ENCODE data around the gene ADAP2.

The ADAP2 gene

DNA sequence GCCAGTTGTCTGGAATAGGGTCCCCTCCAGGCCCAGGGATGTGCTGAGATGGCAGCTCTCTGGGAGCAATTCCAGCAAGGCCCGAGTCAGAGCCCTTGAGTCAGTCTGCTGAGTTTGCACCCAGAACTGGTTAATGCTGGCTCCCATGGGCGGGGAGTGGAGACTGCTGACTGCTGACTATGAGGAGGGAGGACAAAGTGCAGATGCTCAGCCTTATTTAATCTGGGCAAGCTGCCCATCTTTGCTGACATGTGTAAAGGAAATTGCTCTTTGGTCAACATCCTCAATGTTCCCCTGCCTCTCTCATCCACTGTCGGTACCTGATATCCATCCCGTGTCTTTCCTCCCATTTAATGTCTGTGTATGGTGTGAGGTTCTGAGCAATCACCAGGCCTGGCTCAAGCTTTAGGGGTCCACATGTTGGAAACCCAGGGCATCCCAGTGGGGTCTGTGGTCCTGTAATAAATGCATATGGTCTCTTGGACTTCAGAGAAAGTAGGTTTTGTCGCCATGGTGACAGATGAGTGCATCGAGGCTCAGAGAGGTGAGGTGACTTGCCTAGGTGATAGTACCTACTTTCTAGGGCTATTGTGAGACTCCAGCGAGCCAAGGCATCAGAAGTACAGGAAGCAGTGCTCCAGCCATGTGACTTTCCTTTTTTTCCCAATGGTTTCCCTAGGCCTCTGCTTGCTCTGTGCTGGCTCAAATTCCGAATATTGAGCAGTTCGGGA, 29.1 kb downstream of the ADAP2 start:
- H3K36me3 ChIP-seq (ENCODE audit: control insufficient read depth in 2 of 2, insufficient read depth in 1 of 2, low read length in 2 of 2): peaks cover 0 to 47% of the 10 kb centered on the region in 2 experiments; a peak in 2 of 3 replicates
- POLR2A ChIA-PET: no interaction called here
- H3K4me3 ChIP-seq (ENCODE audit: low read depth, low read length): no peak overlapping the region
- CTCF ChIA-PET: no interaction called here
- no peaks in the 10 kb centered on the region for H3K9me3 ChIP-seq (ENCODE audit: control insufficient read depth, insufficient read depth, low read depth, low read length)
- no peaks in the 10 kb centered on the region for H3K4me1 ChIP-seq (ENCODE audit: control insufficient read depth, insufficient read depth, low read length)
- TF ChIP-seq ZNF596 (tag by site-specific recombination; IDR thresholded peaks at IDR 0.05) (no peak), ZNF16 (tag by site-specific recombination; IDR thresholded peaks at IDR 0.05; ENCODE audit: low read depth) (no peak), ZBTB17 (tag by site-specific recombination; IDR thresholded peaks at IDR 0.05) (no peak)
- TF ChIP-seq, protein P1, sequence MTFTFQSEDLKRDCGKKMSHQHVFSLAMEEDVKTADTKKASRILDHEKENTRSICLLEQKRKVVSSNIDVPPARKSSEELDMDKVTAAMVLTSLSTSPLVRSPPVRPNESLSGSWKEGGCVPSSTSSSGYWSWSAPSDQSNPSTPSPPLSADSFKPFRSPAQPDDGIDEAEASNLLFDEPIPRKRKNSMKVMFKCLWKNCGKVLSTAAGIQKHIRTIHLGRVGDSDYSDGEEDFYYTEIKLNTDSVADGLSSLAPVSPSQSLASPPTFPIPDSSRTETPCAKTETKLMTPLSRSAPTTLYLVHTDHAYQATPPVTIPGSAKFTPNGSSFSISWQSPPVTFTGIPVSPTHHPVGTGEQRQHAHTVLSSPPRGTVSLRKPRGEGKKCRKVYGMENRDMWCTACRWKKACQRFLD (tag by site-specific recombination; IDR thresholded peaks at IDR 0.05): no peak
- no peak overlapping the region for H3K27ac ChIP-seq (ENCODE audit: extremely low read depth, low read depth, low read length)

DNA sequence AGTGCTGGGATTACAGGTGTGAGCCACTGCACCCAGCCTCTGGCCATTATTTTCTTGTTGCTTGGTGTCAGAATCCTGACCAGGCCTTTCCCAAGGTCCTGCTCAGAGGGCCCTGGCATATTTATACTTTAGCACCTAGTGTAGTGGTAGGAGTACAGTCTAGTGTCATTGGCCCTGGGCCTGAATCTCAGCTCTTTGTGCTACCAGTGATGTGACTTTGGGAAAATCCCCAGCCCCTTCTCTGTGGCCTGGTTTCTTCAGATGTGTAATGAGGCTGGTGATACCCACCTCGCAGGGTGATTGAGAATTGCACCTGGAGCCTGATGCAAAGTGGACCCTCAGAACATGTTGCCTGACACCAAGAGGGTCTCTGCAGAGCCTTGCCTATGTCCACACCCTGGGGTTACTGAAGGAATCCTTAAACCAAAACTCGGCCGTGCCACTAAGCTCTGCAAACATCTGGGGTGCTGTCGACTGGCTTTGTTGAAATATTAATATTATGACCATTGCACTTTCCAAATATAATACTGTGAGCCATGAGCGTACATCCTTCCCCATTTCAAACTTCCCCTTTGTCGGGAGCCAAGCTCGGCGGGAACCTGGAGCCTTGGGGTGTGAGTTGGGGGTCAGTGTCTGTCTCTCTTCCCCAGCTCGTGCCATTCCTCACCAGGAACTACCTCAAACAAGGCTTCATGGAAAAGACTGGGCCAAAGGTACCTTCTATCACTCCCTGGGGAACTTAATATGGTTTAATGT, 31.1 kb downstream of the ADAP2 start:
- H3K4me3 ChIP-seq (ENCODE audit: low read depth, low read length): no peak overlapping the region
- H3K36me3 ChIP-seq (ENCODE audit: control insufficient read depth in 2 of 2, insufficient read depth in 1 of 2, low read length in 2 of 2): peaks cover 0 to 48% of the 10 kb centered on the region in 2 experiments; a peak in 2 of 3 replicates
- H3K27ac ChIP-seq (ENCODE audit: extremely low read depth, low read depth, low read length): no peak overlapping the region
- ChIA-PET CTCF (interaction anchor here (0.6 to 0.8 kb wide), 2 partner anchors 15 to 570 kb away, joined by 3 to 6 read pairs; no protein-coding TSS in a partner anchor), POLR2A (no interaction called here)
- no peaks in the 10 kb centered on the region for H3K4me1 ChIP-seq (ENCODE audit: control insufficient read depth, insufficient read depth, low read length)
- TF ChIP-seq, protein P2, sequence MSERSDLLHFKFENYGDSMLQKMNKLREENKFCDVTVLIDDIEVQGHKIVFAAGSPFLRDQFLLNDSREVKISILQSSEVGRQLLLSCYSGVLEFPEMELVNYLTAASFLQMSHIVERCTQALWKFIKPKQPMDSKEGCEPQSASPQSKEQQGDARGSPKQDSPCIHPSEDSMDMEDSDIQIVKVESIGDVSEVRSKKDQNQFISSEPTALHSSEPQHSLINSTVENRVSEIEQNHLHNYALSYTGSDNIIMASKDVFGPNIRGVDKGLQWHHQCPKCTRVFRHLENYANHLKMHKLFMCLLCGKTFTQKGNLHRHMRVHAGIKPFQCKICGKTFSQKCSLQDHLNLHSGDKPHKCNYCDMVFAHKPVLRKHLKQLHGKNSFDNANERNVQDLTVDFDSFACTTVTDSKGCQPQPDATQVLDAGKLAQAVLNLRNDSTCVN (tag by site-specific recombination; optimal IDR thresholded peaks at IDR 0.05): no peak
- H3K9me3 ChIP-seq (ENCODE audit: control insufficient read depth, insufficient read depth, low read depth, low read length): no peaks in the 10 kb centered on the region

DNA sequence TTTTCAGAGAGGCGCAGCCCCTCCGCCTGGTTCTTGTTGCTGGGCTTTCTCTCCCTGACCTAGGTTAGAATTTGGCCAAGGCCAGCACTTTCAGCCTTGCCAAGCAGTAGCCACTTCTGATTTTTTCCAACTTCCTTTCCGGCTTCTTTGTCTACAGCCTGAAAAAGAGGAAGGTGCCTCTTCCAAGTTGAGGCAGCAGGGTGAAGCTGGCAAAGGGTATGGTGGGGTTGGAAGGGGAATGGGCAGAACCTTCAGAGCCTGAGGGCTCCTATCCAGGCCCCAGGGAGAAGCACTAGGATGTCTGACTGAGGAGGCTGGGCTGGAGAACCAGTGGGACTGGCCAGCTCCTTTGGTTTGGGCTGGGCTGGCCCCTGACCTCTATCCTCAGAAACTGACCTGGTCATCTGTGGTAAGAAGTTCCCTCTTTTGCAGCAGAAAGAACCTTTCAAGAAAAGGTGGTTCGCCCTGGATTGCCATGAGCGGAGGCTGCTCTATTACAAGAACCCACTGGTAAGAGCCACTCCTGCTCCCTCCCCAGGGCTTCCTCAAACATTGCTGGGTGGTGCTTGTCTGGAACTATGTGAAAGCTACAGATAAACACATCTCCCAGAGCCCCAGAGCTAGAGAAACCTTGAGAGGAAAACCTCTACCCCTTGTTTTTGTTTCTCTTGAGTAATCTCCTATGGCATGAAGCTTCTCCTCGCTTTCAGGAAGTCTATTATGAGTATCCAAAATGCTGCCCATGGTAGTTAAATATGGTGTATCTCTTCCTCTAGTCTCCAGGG, 32.5 kb downstream of the ADAP2 start:
- Histone ChIP-seq H3K27ac (ENCODE audit: extremely low read depth, low read depth, low read length) (no peak overlapping the region), H3K4me1 (ENCODE audit: control insufficient read depth, insufficient read depth, low read length) (no peaks in the 10 kb centered on the region), H3K36me3 (ENCODE audit: control insufficient read depth in 2 of 2, insufficient read depth in 1 of 2, low read length in 2 of 2) (peaks cover 0 to 40% of the 10 kb centered on the region in 2 experiments; a peak in 2 of 3 replicates), H3K4me3 (ENCODE audit: low read depth, low read length) (no peak overlapping the region), H3K9me3 (ENCODE audit: control insufficient read depth, insufficient read depth, low read depth, low read length) (no peaks in the 10 kb centered on the region)
- CTCF ChIA-PET: interaction anchor here (0.7 kb wide), 1 partner anchor 21 kb away, joined by 3 read pairs; no protein-coding TSS in a partner anchor
- POLR2A ChIA-PET: no interaction called here
- TF ChIP-seq BCL11A (tag by site-specific recombination; IDR thresholded peaks at IDR 0.05; ENCODE audit: low read depth) (no peak), HOXC10 (CRISPR knock-in tag; IDR thresholded peaks at IDR 0.05) (no peak), ZNF600 (tag by site-specific recombination; IDR thresholded peaks at IDR 0.05) (no peak), ZNF701 (tag by site-specific recombination; IDR thresholded peaks at IDR 0.05) (no peak), ZFP37 (tag by site-specific recombination; IDR thresholded peaks at IDR 0.05) (no peak), IKZF3 (tag by site-specific recombination; IDR thresholded peaks at IDR 0.05) (no peak)

DNA sequence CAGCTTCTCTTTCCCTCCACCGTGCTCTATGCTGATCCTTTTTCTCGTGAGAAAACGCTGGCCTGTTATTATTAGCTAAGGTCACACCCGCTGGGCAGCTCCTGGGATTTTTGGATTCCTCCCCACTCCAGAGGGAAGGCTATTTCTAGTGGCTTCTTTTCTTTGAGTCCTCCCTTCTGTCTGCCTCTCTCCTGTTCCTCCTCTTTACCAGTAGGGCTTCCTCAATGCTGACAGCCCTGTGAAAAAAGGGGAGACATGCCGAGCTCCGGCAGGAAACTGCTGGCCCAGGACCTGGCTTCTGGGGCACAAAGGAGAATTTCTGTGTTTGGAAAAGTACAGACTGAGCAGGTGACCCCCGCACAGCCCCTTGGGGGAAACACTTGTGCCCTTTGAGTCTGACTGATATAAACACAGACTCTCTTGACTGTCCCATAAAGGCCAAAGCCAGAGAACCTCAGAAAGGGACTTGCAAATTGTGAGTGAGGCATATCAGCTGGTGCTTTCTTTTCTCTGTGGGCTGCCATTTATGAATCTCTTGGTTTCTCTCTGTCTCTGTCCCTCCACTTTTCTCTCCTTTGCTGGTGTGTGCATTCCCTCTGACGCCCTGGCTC, 35.1 kb downstream of the ADAP2 start:
- TF ChIP-seq ZNF707 (tag by site-specific recombination; IDR thresholded peaks at IDR 0.05) (no peak), ZFP69B (tag by site-specific recombination; IDR thresholded peaks at IDR 0.05) (no peak), ZFHX2 (tag by site-specific recombination; conservative IDR thresholded peaks at IDR 0.05) (no peak), GLIS1 (tag by site-specific recombination; IDR thresholded peaks at IDR 0.05) (no peak), ZNF670 (tag by site-specific recombination; IDR thresholded peaks at IDR 0.05; ENCODE audit: low read depth) (no peak), ZNF391 (tag by site-specific recombination; IDR thresholded peaks at IDR 0.05; ENCODE audit: borderline replicate concordance, low read depth) (no peak), ZNF146 (tag by site-specific recombination; IDR thresholded peaks at IDR 0.05) (no peak)
- Histone ChIP-seq H3K36me3 (ENCODE audit: control insufficient read depth in 2 of 2, insufficient read depth in 1 of 2, low read length in 2 of 2) (peaks cover 0 to 24% of the 10 kb centered on the region in 2 experiments; a peak in 2 of 3 replicates), H3K9me3 (ENCODE audit: control insufficient read depth, insufficient read depth, low read depth, low read length) (no peaks in the 10 kb centered on the region), H3K4me1 (ENCODE audit: control insufficient read depth, insufficient read depth, low read length) (no peaks in the 10 kb centered on the region), H3K27ac (ENCODE audit: extremely low read depth, low read depth, low read length) (0 out of 2 replicates have a peak overlapping the region, but pooled peaks have one; percentile 16), H3K4me3 (ENCODE audit: low read depth, low read length) (no peak overlapping the region)
- ChIA-PET POLR2A (no interaction called here), CTCF (no interaction called here)
